Astrocyte (in vitro differentiated cells and primary cell): ENCODE data around the gene BSG. TPM values are rescaled to one million over a fixed set of nuclear protein-coding genes. Genes with fewer than 3 reads are reported as not detected.

Source experiments
- DNase-seq: peaks from one replicate; pipeline ENCODE4 v3.0.0-alpha.2; 2010; ENCODE audit warnings: low read depth
- FAIRE-seq: peaks from 2 replicates; lab custom pipeline; 2011; peaks lifted over from hg19 to GRCh38; lab: Jason Lieb, UNC
- H2AFZ ChIP-seq: 2 replicates; pipeline ENCODE4 v1.6.0; 2012; ENCODE audit warnings: low read depth, low read length, inconsistent platforms
- H3K27ac ChIP-seq: 2 replicates; pipeline ENCODE4 v1.5.1; 2011; ENCODE audit warnings: low read depth, low read length, inconsistent platforms
- H3K27me3 ChIP-seq: 2 replicates; pipeline ENCODE4 v1.6.0; 2011; ENCODE audit warnings: low read length, inconsistent platforms; ENCODE audit not compliant: insufficient read depth
- H3K36me3 ChIP-seq: 2 replicates; pipeline ENCODE4 v1.5.1; 2011; ENCODE audit warnings: low read length, inconsistent platforms; ENCODE audit not compliant: insufficient read depth
- H3K4me1 ChIP-seq: 2 replicates; pipeline ENCODE4 v1.5.1; 2011; ENCODE audit warnings: low read length, inconsistent platforms; ENCODE audit not compliant: insufficient read depth
- H3K4me2 ChIP-seq: 2 replicates; pipeline ENCODE4 v1.6.0; 2012; ENCODE audit warnings: low read length, inconsistent platforms
- H3K4me3 ChIP-seq: 2 replicates; pipeline ENCODE4 v1.5.1; 2011; ENCODE audit warnings: low read depth, mild to moderate bottlenecking, low read length, inconsistent platforms; ENCODE audit not compliant: insufficient read depth
- H3K79me2 ChIP-seq: 2 replicates; pipeline ENCODE4 v1.6.0; 2012; ENCODE audit warnings: mild to moderate bottlenecking, low read length, inconsistent platforms; ENCODE audit not compliant: insufficient read depth
- H3K9ac ChIP-seq: 2 replicates; pipeline ENCODE4 v1.6.0; 2012; ENCODE audit warnings: mild to moderate bottlenecking, low read length, inconsistent platforms
- H3K9me3 ChIP-seq: 2 replicates; pipeline ENCODE4 v1.5.1; 2012; ENCODE audit warnings: low read depth, mild to moderate bottlenecking, low read length, inconsistent platforms; ENCODE audit not compliant: insufficient read depth
- H4K20me1 ChIP-seq: 2 replicates; pipeline ENCODE4 v1.6.0; 2012; ENCODE audit warnings: low read length, inconsistent platforms; ENCODE audit not compliant: insufficient read depth
- H3K27ac Mint-ChIP-seq: one replicate; pipeline ENCODE4 v1.8.0; 2021; ENCODE audit warnings: mild to moderate bottlenecking, mixed read lengths; ENCODE audit not compliant: unreplicated experiment
- H3K27me3 Mint-ChIP-seq: one replicate; pipeline ENCODE4 v1.8.0; 2021; ENCODE audit warnings: low read depth, mixed read lengths; ENCODE audit not compliant: unreplicated experiment
- H3K36me3 Mint-ChIP-seq: one replicate; pipeline ENCODE4 v1.8.0; 2021; ENCODE audit warnings: low read depth, mixed read lengths; ENCODE audit not compliant: unreplicated experiment
- H3K4me1 Mint-ChIP-seq: one replicate; pipeline ENCODE4 v1.8.0; 2021; ENCODE audit warnings: low read depth, mixed read lengths; ENCODE audit not compliant: unreplicated experiment
- H3K4me3 Mint-ChIP-seq: one replicate; pipeline ENCODE4 v1.8.0; 2021; ENCODE audit warnings: mild to moderate bottlenecking, moderate library complexity, mixed read lengths; ENCODE audit not compliant: unreplicated experiment
- H3K9me3 Mint-ChIP-seq: one replicate; pipeline ENCODE4 v1.8.0; 2021; ENCODE audit warnings: mild to moderate bottlenecking, mixed read lengths; ENCODE audit not compliant: unreplicated experiment
- EZH2 ChIP-seq: IDR thresholded peaks from 2 replicates; pipeline ENCODE4 v1.6.1; 2012; ENCODE audit warnings: mild to moderate bottlenecking, low read length, inconsistent platforms; ENCODE audit not compliant: insufficient read depth
- total RNA-seq: library from RNA; stranded (reverse); gene quantifications from 2 replicates; pipeline ENCODE4 v1.2.1, GENCODE V29; 2021
- TF ChIP-seq, protein P1 (sequence below): IDR thresholded peaks from 2 replicates; pipeline ENCODE4 v1.5.1; 2011; ENCODE audit warnings: low read depth, mild to moderate bottlenecking, inconsistent platforms, low read length, moderate library complexity; ENCODE audit not compliant: insufficient read depth

BSG gene
- total RNA-seq, 1 donor from 2014 or later = 807 TPM

DNA sequence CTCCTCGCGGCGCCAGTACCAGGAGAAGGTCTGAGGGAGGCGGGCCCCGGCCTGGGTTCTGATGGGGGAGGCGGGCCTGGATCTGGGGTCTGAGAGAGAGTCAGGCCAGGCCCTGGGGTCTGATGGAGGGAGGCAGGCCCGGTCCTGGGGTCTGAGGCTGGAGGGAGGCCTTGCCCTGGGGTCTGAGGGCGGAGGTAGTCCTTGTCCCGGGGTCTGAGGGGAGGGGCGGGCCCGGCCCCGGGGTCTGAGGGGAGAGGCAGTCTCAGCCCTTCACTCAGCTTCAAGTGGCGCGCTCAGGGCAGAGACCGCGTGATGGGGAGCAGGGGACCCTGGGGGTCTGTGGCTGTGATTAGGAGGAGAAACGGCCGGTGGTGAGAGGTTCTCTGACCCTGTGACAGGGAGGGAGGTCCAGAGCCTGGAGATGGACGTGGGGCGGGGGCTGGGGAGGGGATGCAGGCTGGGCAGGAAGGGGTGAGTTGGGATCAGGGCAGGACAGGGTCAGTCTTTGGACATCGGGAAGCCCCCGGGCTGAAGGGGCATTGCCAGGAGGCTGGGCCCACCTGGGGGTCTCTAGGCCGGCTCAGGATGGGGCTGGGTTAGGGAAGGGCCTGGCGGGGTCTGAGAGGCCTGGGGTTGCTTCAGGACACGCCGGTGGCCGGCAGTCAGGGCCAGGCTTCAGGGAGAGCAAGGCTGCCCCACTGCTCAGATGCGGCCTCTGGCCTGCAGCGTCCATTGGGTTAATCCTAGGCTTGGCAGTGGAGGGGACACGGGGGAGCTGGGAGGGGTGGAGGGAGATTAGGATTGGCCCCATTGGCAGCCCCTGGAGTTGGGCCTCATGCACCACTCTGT lies 36.0 kb downstream of the BSG start:
- Histone ChIP-seq H3K36me3 (no peaks in the 10 kb centered on the region), H3K4me3 (no peak overlapping the region), H3K27me3 (no peaks in the 10 kb centered on the region), H3K4me1 (peaks cover 19% of the 10 kb centered on the region), H3K27ac (no peak overlapping the region), H3K9me3 (no peaks in the 10 kb centered on the region), H3K9ac (no peak overlapping the region), H3K4me2 (no peak overlapping the region), H4K20me1 (no peaks in the 10 kb centered on the region), H3K79me2 (no peaks in the 10 kb centered on the region), H2AFZ (no peak overlapping the region)
- Mint-ChIP-seq H3K27ac (no peak overlapping the region), H3K27me3 (no peaks in the 10 kb centered on the region), H3K9me3 (no peaks in the 10 kb centered on the region), H3K4me3 (no peak overlapping the region), H3K36me3 (peaks cover 7% of the 10 kb centered on the region), H3K4me1 (peaks cover 3% of the 10 kb centered on the region)
- FAIRE-seq = no peak
- DNase-seq = no peak
- no peak for TF ChIP-seq EZH2
- TF ChIP-seq, protein P1, sequence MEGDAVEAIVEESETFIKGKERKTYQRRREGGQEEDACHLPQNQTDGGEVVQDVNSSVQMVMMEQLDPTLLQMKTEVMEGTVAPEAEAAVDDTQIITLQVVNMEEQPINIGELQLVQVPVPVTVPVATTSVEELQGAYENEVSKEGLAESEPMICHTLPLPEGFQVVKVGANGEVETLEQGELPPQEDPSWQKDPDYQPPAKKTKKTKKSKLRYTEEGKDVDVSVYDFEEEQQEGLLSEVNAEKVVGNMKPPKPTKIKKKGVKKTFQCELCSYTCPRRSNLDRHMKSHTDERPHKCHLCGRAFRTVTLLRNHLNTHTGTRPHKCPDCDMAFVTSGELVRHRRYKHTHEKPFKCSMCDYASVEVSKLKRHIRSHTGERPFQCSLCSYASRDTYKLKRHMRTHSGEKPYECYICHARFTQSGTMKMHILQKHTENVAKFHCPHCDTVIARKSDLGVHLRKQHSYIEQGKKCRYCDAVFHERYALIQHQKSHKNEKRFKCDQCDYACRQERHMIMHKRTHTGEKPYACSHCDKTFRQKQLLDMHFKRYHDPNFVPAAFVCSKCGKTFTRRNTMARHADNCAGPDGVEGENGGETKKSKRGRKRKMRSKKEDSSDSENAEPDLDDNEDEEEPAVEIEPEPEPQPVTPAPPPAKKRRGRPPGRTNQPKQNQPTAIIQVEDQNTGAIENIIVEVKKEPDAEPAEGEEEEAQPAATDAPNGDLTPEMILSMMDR = no peak

GRCh38 chr19:609004-609346 lies 36.6 kb downstream of the BSG start:
- no peak for FAIRE-seq
- Histone ChIP-seq H3K79me2 (no peaks in the 10 kb centered on the region), H3K4me1 (peaks cover 19% of the 10 kb centered on the region), H3K9me3 (no peaks in the 10 kb centered on the region), H3K36me3 (no peaks in the 10 kb centered on the region), H3K27ac (no peak overlapping the region), H3K4me2 (no peak overlapping the region), H3K4me3 (no peak overlapping the region), H4K20me1 (no peaks in the 10 kb centered on the region), H3K27me3 (no peaks in the 10 kb centered on the region), H3K9ac (no peak overlapping the region), H2AFZ (no peak overlapping the region)
- Mint-ChIP-seq H3K4me1 (peaks cover 3% of the 10 kb centered on the region), H3K9me3 (no peaks in the 10 kb centered on the region), H3K27me3 (no peaks in the 10 kb centered on the region), H3K27ac (no peak overlapping the region), H3K36me3 (peaks cover 8% of the 10 kb centered on the region), H3K4me3 (no peak overlapping the region)
- no peak for DNase-seq
- TF ChIP-seq EZH2 = no peak
- TF ChIP-seq, protein P1 = no peak
